GM21529 (cell line): ENCODE results near the gene ZNF827.
A peak's percentile ranks its signal among the peaks of the same experiment; 100 is the strongest.

Experiments used
- ATAC-seq: cut with Tn5 transposase; IDR thresholded peaks from one replicate; pipeline ENCODE4 v1.9.1; 2021; ENCODE audit not compliant: unreplicated experiment

ZNF827 gene

GRCh38 chr4:145935253-145936141, 3.1 kb downstream of the ZNF827 start:
- peak; percentile 33 for ATAC-seq

GRCh38 chr4:145934434-145935047, 4.1 kb downstream of the ZNF827 start:
- no peak for ATAC-seq

GRCh38 chr4:145933134-145933533, 5.5 kb downstream of the ZNF827 start:
- ATAC-seq: no peak

GRCh38 chr4:145931403-145931802, 7.2 kb downstream of the ZNF827 start:
- ATAC-seq: no peak

- ATAC-seq: no peak
These were observed 8.0 kb downstream of the ZNF827 start for GRCh38 chr4:145930592-145930991.

- no peak for ATAC-seq
These were observed 9.0 kb downstream of the ZNF827 start for GRCh38 chr4:145929415-145930178.

GRCh38 chr4:145928748-145929147, 9.9 kb downstream of the ZNF827 start:
- no peak for ATAC-seq

GRCh38 chr4:145927030-145927429, 11.6 kb downstream of the ZNF827 start:
- ATAC-seq: no peak

GRCh38 chr4:145921231-145921630, 17.4 kb downstream of the ZNF827 start:
- ATAC-seq: no peak

GRCh38 chr4:145920205-145920604, 18.4 kb downstream of the ZNF827 start:
- no peak for ATAC-seq

GRCh38 chr4:145912376-145912775, 26.2 kb downstream of the ZNF827 start:
- no peak for ATAC-seq

- no peak for ATAC-seq
These were observed 28.9 kb downstream of the ZNF827 start for GRCh38 chr4:145909773-145910172.

- ATAC-seq: no peak
These were observed 29.3 kb downstream of the ZNF827 start for GRCh38 chr4:145909281-145909715.

GRCh38 chr4:145907812-145908211, 30.8 kb downstream of the ZNF827 start:
- no peak for ATAC-seq

GRCh38 chr4:145907390-145907789, 31.2 kb downstream of the ZNF827 start:
- no peak for ATAC-seq

- no peak for ATAC-seq
These were observed 34.0 kb downstream of the ZNF827 start for GRCh38 chr4:145904413-145905177.

- no peak for ATAC-seq
These were observed 36.1 kb downstream of the ZNF827 start for GRCh38 chr4:145902522-145902921.

GRCh38 chr4:145899886-145900460, 38.6 kb downstream of the ZNF827 start:
- ATAC-seq: no peak

- no peak for ATAC-seq
These were observed 39.6 kb downstream of the ZNF827 start for GRCh38 chr4:145898926-145899531.

GRCh38 chr4:145898466-145898865, 40.2 kb downstream of the ZNF827 start:
- no peak for ATAC-seq
